ENCODE measurements around the gene PRSS38. TPM values are rescaled to one million over a fixed set of nuclear protein-coding genes. Genes with fewer than 3 reads are reported as not detected.

Gene PRSS38
- total and polyA plus RNA-seq, 4 donors, result not detected

DNA sequence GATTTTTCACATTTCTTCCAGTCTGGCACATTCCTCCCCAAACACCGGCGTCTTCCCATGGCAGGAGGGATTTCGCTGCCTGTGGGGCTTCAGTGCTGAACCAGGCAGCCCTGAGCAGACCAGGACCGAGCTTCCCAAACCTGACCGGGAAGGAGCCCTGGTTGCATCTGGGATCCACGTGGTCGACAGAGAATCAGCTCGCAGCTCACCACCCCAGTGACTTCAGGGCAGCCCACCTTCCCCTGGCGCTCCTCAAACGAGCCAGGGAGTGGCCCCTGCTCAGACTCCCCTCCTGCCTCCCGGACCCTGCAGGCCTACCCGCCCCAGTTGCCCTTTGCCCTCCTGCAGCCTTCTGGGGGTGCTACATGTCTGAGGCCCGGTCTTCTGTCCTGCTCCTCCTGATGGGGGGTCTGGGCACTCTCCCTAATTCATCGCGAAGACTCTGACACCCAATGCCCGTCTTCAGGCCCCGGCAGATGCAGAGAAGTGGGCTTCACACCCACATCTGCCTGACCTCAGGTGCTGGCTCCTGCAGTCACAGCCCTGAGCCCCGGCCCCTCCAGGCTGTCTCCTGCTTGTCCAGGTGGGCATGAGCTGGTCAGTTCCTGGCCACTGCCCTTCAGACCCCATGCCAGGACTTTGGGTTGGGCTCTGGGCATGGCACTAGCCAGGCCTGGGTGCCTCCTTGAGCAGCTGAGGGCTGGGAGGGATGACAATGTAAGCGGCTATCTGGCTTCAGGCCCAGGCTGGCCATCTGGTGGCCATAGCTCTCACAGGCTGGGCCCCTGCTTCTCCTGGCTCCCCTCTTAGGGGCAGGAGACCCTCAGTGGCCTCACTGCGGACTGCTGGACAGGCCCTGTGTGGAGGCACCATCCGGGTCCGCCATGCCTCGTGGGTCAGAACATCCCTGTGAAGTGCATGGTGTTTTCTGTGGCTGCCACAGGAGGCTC, 26.1 kb upstream of the PRSS38 start:
- no peak overlapping the region for H3K27ac ChIP-seq (ENCODE audit: low read depth in 1 of 2, low read length in 2 of 2)
- DNase-seq, result no peak
- H3K9me3 ChIP-seq (ENCODE audit: control insufficient read depth, low read length), result no peaks in the 10 kb centered on the region
- H3K36me3 ChIP-seq (ENCODE audit: control insufficient read depth in 1 of 2, insufficient read depth in 2 of 2, low read length in 1 of 2), result no peaks in the 10 kb centered on the region
- no peak for ATAC-seq (ENCODE audit: low FRiP score)
- no peak overlapping the region for H3K4me3 ChIP-seq (ENCODE audit: low read length in 2 of 2)
- no peaks in the 10 kb centered on the region for H3K4me1 ChIP-seq (ENCODE audit: control insufficient read depth in 1 of 2, insufficient read depth in 2 of 2, low read length in 2 of 2)
- intact Hi-C loops (cut with DNase I), result loop anchor here (2.0 to 10.0 kb wide), 4 partner anchors 55 to 375 kb away; partner anchors contain the start of genes ARF1 (in 1 of the 2), IBA57 (in 1 of the 2), JMJD4 (in 1 of the 2) and SNAP47 (in 1 of the 2)
- WGBS, 2 donors, result 76 to 78% methylated on average over 23 of the region's 23 CpGs
- no peaks in the 10 kb centered on the region for H3K27me3 ChIP-seq (ENCODE audit: control insufficient read depth in 1 of 2, insufficient read depth in 2 of 2, low read length in 1 of 2)

DNA sequence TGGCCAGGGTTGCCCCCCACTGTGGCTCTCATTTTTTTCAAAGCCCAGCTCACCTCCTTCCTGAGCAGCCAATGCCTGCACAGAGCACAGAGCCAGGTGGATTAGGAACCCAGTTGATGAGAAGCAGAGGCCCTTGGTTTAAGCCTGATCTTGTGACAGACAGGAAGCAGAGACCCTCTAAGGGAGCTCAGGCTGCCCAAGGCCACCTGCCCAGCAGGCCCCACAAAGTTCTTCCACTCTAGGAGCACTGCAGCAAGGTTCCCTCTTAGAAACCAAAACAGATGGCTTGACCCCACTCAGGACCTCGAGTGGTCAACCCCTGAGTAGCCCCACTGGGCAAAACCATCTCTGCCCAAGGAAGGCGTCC, 25.5 kb upstream of the PRSS38 start:
- Histone ChIP-seq H3K4me1 (ENCODE audit: control insufficient read depth in 1 of 2, insufficient read depth in 2 of 2, low read length in 2 of 2) (no peaks in the 10 kb centered on the region), H3K27me3 (ENCODE audit: control insufficient read depth in 1 of 2, insufficient read depth in 2 of 2, low read length in 1 of 2) (no peaks in the 10 kb centered on the region), H3K36me3 (ENCODE audit: control insufficient read depth in 1 of 2, insufficient read depth in 2 of 2, low read length in 1 of 2) (no peaks in the 10 kb centered on the region), H3K9me3 (ENCODE audit: control insufficient read depth, low read length) (no peaks in the 10 kb centered on the region), H3K27ac (ENCODE audit: low read depth in 1 of 2, low read length in 2 of 2) (no peak overlapping the region), H3K4me3 (ENCODE audit: low read length in 2 of 2) (no peak overlapping the region)
- ATAC-seq (ENCODE audit: low FRiP score) (no peak), DNase-seq (no peak)
- WGBS, 2 donors, result 92 to 97% methylated on average over 2 of the region's 2 CpGs
- intact Hi-C loops (cut with DNase I), result no loop called here

- H3K9me3 ChIP-seq (ENCODE audit: control insufficient read depth, low read length), result no peaks in the 10 kb centered on the region
- 84 to 87% methylated on average over 4 of the region's 4 CpGs for WGBS, 2 donors
- H3K4me3 ChIP-seq (ENCODE audit: low read length in 2 of 2), result no peak overlapping the region
- ATAC-seq (ENCODE audit: low FRiP score), result no peak
- intact Hi-C loops (cut with DNase I), result no loop called here
- no peak for DNase-seq
- H3K36me3 ChIP-seq (ENCODE audit: control insufficient read depth in 1 of 2, insufficient read depth in 2 of 2, low read length in 1 of 2), result no peaks in the 10 kb centered on the region
- no peak overlapping the region for H3K27ac ChIP-seq (ENCODE audit: low read depth in 1 of 2, low read length in 2 of 2)
- no peaks in the 10 kb centered on the region for H3K4me1 ChIP-seq (ENCODE audit: control insufficient read depth in 1 of 2, insufficient read depth in 2 of 2, low read length in 2 of 2)
- no peaks in the 10 kb centered on the region for H3K27me3 ChIP-seq (ENCODE audit: control insufficient read depth in 1 of 2, insufficient read depth in 2 of 2, low read length in 1 of 2)
Observed at GRCh38 chr1:227790868-227791267, 24.6 kb upstream of the PRSS38 start.

GRCh38 chr1:227791425-227792143, 23.9 kb upstream of the PRSS38 start:
- 87 to 88% methylated on average over 6 of the region's 6 CpGs for WGBS, 2 donors
- H3K36me3 ChIP-seq (ENCODE audit: control insufficient read depth in 1 of 2, insufficient read depth in 2 of 2, low read length in 1 of 2), result no peaks in the 10 kb centered on the region
- DNase-seq, result no peak
- H3K9me3 ChIP-seq (ENCODE audit: control insufficient read depth, low read length), result no peaks in the 10 kb centered on the region
- no peak overlapping the region for H3K4me3 ChIP-seq (ENCODE audit: low read length in 2 of 2)
- intact Hi-C loops (cut with DNase I), result no loop called here
- H3K27me3 ChIP-seq (ENCODE audit: control insufficient read depth in 1 of 2, insufficient read depth in 2 of 2, low read length in 1 of 2), result no peaks in the 10 kb centered on the region
- no peaks in the 10 kb centered on the region for H3K4me1 ChIP-seq (ENCODE audit: control insufficient read depth in 1 of 2, insufficient read depth in 2 of 2, low read length in 2 of 2)
- no peak overlapping the region for H3K27ac ChIP-seq (ENCODE audit: low read depth in 1 of 2, low read length in 2 of 2)
- ATAC-seq (ENCODE audit: low FRiP score), result no peak

DNA sequence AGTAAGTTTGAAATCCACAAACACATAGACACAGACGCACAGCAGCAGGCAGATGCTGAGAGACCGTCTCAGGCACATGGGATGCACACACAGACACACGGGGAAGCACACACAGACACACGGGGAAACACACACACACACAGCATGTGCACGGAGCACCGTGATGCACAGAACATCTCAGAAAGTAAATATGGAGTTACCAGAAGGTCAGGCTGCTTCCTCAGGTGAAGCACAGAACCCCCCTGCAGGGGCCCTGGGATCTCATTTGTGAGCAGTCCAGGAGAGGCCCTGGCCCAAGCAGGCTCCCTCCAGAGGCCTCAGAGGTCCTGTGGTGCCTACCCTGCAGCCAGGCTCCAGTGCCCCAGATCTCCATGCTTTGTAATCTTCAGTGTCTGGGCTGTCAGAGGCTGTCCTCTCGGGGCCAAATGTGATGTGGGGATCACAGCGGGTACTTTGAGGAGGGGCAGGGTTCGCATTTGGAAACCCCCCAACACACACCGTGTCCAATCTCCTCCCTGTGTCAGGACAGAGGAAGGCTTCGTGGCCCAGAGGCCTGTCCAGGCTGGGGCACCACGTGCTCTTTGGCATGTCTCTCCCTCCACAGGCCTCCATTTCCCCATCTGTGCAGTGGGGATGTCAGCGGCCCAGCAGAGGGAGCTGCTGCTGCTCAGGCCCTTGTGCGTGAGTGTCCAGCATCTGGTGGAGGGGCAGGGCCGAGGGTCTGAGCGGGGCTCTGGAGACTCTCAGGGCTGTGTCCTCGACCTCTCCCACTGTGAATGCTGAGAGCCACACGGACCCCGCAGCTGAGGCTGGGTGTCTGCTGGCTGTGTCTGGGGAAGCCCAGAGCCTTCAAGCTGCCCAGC, 23.0 kb upstream of the PRSS38 start:
- WGBS, 2 donors, result 92 to 93% methylated on average over 19 of the region's 19 CpGs
- ATAC-seq (ENCODE audit: low FRiP score) (no peak), DNase-seq (no peak)
- H3K36me3 ChIP-seq (ENCODE audit: control insufficient read depth in 1 of 2, insufficient read depth in 2 of 2, low read length in 1 of 2), result no peaks in the 10 kb centered on the region
- no peaks in the 10 kb centered on the region for H3K27me3 ChIP-seq (ENCODE audit: control insufficient read depth in 1 of 2, insufficient read depth in 2 of 2, low read length in 1 of 2)
- H3K4me3 ChIP-seq (ENCODE audit: low read length in 2 of 2), result no peak overlapping the region
- H3K4me1 ChIP-seq (ENCODE audit: control insufficient read depth in 1 of 2, insufficient read depth in 2 of 2, low read length in 2 of 2), result no peaks in the 10 kb centered on the region
- H3K9me3 ChIP-seq (ENCODE audit: control insufficient read depth, low read length), result no peaks in the 10 kb centered on the region
- intact Hi-C loops (cut with DNase I), result no loop called here
- H3K27ac ChIP-seq (ENCODE audit: low read depth in 1 of 2, low read length in 2 of 2), result no peak overlapping the region

- WGBS, 2 donors, result 89 to 92% methylated on average over 10 of the region's 10 CpGs
- Histone ChIP-seq H3K36me3 (ENCODE audit: control insufficient read depth in 1 of 2, insufficient read depth in 2 of 2, low read length in 1 of 2) (no peaks in the 10 kb centered on the region), H3K27me3 (ENCODE audit: control insufficient read depth in 1 of 2, insufficient read depth in 2 of 2, low read length in 1 of 2) (no peaks in the 10 kb centered on the region), H3K27ac (ENCODE audit: low read depth in 1 of 2, low read length in 2 of 2) (no peak overlapping the region), H3K9me3 (ENCODE audit: control insufficient read depth, low read length) (no peaks in the 10 kb centered on the region), H3K4me1 (ENCODE audit: control insufficient read depth in 1 of 2, insufficient read depth in 2 of 2, low read length in 2 of 2) (no peaks in the 10 kb centered on the region), H3K4me3 (ENCODE audit: low read length in 2 of 2) (no peak overlapping the region)
- peak; percentile 1 for ATAC-seq (ENCODE audit: low FRiP score)
- DNase-seq, result no peak
- intact Hi-C loops (cut with DNase I), result no loop called here
Observed at GRCh38 chr1:227793079-227793947, 22.2 kb upstream of the PRSS38 start.

DNA sequence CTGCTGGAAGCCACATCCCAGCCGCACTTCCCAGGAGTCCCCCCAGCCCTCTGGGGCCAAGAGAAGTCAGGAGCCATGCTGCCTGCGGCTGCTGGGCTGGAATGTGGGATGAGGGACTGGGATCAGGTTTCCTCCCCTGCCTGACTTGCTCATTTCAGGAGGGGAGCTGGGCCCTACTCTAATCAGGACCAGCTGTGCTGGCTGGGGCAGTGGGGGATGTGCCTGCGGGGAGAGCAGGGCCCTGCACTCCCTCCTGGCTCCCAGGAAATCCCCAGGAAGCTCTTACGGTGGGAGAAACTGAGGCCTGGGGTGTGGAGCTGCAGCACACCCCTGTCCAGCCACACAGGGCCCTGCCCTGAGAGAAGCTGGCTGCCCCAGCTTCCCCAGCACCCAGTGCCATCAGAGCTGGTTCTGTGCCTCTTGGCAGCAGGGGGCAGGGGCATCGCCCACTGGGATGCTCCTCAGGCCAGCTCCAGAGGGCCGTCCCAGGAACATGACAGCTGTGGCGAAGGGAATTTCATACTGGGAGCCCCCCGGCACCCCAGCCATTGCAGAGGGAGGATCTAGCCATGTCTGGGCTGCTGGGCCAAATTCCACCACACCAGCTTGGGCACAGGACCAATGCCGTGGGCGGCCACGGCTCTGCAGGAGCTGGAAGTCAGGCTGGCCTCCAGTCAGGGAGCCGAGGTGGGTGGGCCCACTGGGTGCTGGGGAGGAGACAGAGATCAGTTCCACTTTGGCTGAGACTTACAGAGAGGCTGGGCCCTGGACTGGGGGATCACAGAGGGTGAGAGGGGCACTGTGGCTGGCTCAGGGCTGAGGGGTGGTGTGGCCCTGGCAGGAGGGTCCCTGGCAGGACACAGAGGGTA, 21.3 kb upstream of the PRSS38 start:
- H3K4me3 ChIP-seq (ENCODE audit: low read length in 2 of 2), result no peak overlapping the region
- intact Hi-C loops (cut with DNase I), result no loop called here
- DNase-seq (peak; percentile 89 to 93), ATAC-seq (ENCODE audit: low FRiP score) (peak; percentile 45)
- no peaks in the 10 kb centered on the region for H3K4me1 ChIP-seq (ENCODE audit: control insufficient read depth in 1 of 2, insufficient read depth in 2 of 2, low read length in 2 of 2)
- H3K36me3 ChIP-seq (ENCODE audit: control insufficient read depth in 1 of 2, insufficient read depth in 2 of 2, low read length in 1 of 2), result no peaks in the 10 kb centered on the region
- no peaks in the 10 kb centered on the region for H3K9me3 ChIP-seq (ENCODE audit: control insufficient read depth, low read length)
- no peaks in the 10 kb centered on the region for H3K27me3 ChIP-seq (ENCODE audit: control insufficient read depth in 1 of 2, insufficient read depth in 2 of 2, low read length in 1 of 2)
- 35 to 36% methylated on average over 12 of the region's 12 CpGs for WGBS, 2 donors
- H3K27ac ChIP-seq (ENCODE audit: low read depth in 1 of 2, low read length in 2 of 2), result no peak overlapping the region

Measured in aorta (tissue), 5 donors.